AG09309 (cell line): ENCODE data around the gene DHX38.

Experiments used
- DNase-seq: peaks from one replicate; pipeline ENCODE4 v3.0.0-alpha.2; 2010; ENCODE audit warnings: low read depth
- H3K4me3 ChIP-seq: 2 replicates; pipeline ENCODE4 v1.5.1; 2011; ENCODE audit warnings: mild to moderate bottlenecking, low read depth, low read length, moderate library complexity; ENCODE audit not compliant: control insufficient read depth
- CTCF ChIP-seq: IDR thresholded peaks from 2 replicates; pipeline ENCODE4 v1.5.1; 2011; ENCODE audit warnings: mild to moderate bottlenecking, low read depth, low read length, inconsistent platforms; ENCODE audit not compliant: insufficient read depth, control insufficient read depth; ENCODE audit errors: missing control alignments

DHX38 gene

GRCh38 chr16:72138064-72138572 is 44.5 kb downstream of the DHX38 start:
- H3K4me3 ChIP-seq, result no peak overlapping the region
- DNase-seq, result no peak
- no peak for TF ChIP-seq CTCF

- H3K4me3 ChIP-seq, result no peak overlapping the region
- no peak for DNase-seq
- no peak for TF ChIP-seq CTCF
Observed at GRCh38 chr16:72139908-72140307, 46.3 kb downstream of the DHX38 start.

- TF ChIP-seq CTCF, result no peak
- DNase-seq, result no peak
- no peak overlapping the region for H3K4me3 ChIP-seq
Observed at GRCh38 chr16:72142476-72142875, 48.8 kb downstream of the DHX38 start.

- no peak for DNase-seq
- H3K4me3 ChIP-seq, result no peak overlapping the region
- TF ChIP-seq CTCF, result no peak
Observed at GRCh38 chr16:72149676-72150464, 56.2 kb downstream of the DHX38 start.

GRCh38 chr16:72159386-72159785 is 65.7 kb downstream of the DHX38 start:
- H3K4me3 ChIP-seq, result no peak overlapping the region
- TF ChIP-seq CTCF, result no peak
- DNase-seq, result no peak

- no peak for DNase-seq
- no peak overlapping the region for H3K4me3 ChIP-seq
- no peak for TF ChIP-seq CTCF
Observed at GRCh38 chr16:72159801-72160200, 66.2 kb downstream of the DHX38 start.
